Pulmonary artery endothelial cell (primary cell): Measurements from ENCODE around the gene ZSCAN29. TPM values are rescaled to one million over a fixed set of nuclear protein-coding genes. Genes with fewer than 3 reads are reported as not detected.
"Not testable (repeated sequence)": the region's sequence is repeated elsewhere in the genome, so short reads cannot be mapped to it uniquely, and the experiment has no call there.

ENCODE experiments used
- DNase-seq: peaks from one replicate; pipeline ENCODE4 v3.0.0-alpha.2; 2011; ENCODE audit warnings: low read depth, low spot score
- total RNA-seq: library from RNA; depleted of rRNA; stranded (reverse); fragments of >200 nt; gene quantifications from 2 replicates; pipeline ENCODE4 v1.2.3, GENCODE V29; 2014

Gene ZSCAN29
- total RNA-seq, result 14.6 and 23.7 TPM in 2 replicates

DNA sequence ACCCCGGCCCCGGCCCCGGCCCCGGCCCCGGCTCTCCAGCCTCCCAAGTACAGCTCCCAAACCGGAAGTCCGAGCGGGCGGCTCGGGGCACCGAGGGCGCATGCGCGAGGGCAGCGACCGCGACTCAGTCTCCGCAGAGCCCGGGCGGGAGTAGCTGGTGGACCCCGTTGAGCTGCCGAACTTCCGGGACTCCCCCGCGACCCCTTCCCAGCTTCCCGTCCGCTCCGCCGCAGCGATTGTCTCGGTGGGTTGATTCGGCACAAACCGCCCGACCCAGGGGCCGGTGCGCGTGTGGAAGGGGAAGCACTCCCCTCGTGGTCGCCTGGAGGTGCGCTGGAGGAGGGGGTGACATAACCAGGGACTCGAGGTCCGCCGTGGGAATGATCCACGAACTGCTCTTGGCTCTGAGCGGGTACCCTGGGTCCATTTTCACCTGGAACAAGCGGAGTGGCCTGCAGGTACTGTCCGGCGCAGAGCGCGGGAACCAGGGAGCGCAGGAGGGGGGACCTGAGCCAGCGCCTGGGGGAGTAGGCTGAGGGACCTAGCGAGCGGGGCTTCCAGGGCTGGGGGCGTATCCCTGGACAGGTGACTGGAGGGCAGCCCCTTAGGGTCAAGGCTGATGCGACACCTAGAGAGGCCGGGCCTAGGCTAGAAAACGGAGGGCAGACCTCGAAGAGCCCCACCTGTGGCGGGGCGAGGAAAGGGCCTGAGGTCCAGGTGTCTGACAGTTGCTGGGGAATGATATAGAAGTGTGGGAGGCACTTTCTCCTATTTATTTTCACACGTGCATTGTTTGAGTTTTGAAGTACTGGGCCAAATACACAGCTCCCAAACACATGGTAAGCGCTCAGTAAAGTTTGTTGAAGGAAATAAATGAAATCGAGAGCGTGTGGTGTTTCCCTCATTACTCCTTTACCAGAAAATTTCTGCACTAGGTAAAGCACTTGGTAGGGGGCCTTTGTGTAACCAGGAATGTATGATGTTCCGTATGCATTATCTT, at the start of gene ZSCAN29, which contains the start of gene TUBGCP4:
Gene ZSCAN29 (minus strand): TSS at position 69 of the 1,000 bp plus-strand sequence. CDS start 1,130 bp downstream, outside the sequence.
Gene TUBGCP4 (plus strand): TSS at position 127 of the 1,000 bp plus-strand sequence. CDS start 254 bp downstream, at position 381.
- no peak for DNase-seq

- DNase-seq, result no peak
These were observed 49.6 kb upstream of the ZSCAN29 start for GRCh38 chr15:43420435-43420834.

GRCh38 chr15:43414196-43414595, 43.4 kb upstream of the ZSCAN29 start:
- no peak for DNase-seq

GRCh38 chr15:43412096-43412495, 41.3 kb upstream of the ZSCAN29 start:
- DNase-seq, result no peak

GRCh38 chr15:43410572-43411214, 39.9 kb upstream of the ZSCAN29 start:
- no peak for DNase-seq

DNA sequence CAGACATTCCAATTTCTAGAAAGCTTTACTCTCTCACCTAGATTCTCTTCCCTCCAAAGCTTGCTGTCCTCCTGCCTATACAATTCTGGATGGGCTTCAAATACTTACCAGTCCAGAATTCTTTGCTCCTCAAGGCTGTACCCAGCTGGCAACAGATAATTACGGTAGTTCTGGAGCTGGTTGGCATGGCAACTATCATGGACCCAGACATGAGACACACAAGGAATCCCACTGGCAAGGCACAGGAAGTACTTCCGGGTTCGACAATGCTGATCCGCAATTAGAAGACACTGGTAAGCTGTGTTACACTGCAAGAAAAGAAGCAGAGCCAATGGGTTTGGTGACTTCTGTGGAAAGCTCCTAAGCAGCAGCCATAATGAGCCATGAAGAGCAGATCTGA, 37.9 kb upstream of the ZSCAN29 start:
- no peak for DNase-seq

GRCh38 chr15:43406808-43407207, 36.0 kb upstream of the ZSCAN29 start:
- no peak for DNase-seq

DNA sequence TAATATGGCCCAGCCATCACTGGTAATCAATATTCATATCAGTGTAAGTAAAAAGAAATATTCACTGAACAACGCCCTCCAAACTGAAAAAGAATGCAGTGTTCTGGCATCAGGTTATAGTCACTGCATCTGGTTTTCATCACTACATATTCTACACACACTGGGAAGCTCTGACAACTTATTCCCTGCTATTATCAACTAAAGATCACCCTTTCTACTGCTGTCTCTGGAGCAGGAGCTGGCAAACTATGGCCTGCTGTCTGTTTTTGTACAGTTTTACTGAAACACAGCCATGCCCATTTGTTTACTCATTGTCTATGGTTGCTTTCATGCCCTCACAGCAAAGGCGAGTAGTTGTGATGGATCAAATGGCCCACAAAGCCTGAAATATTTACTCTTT, 35.3 kb upstream of the ZSCAN29 start:
- DNase-seq, result no peak

GRCh38 chr15:43404130-43404529, 33.3 kb upstream of the ZSCAN29 start:
- DNase-seq, result no peak

DNA sequence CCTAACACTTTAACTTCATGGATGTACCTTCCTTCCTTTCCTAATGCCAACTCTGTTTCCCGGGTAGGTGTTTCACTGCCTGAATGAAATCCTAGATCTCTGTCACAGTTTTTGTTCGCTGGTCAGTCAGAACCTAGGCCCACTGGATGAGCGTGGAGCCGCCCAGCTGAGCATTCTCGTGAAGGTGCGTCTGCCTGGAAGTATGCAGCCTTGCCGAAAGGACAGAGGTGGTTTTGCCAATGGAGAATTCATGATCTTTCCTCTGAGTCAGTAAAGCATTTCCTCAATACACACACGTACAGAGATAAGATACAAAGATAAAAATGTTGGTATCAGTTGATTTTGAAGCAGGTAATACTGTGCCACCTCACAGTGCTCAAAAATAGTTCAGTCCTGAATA, 32.8 kb upstream of the ZSCAN29 start:
- no peak for DNase-seq

DNA sequence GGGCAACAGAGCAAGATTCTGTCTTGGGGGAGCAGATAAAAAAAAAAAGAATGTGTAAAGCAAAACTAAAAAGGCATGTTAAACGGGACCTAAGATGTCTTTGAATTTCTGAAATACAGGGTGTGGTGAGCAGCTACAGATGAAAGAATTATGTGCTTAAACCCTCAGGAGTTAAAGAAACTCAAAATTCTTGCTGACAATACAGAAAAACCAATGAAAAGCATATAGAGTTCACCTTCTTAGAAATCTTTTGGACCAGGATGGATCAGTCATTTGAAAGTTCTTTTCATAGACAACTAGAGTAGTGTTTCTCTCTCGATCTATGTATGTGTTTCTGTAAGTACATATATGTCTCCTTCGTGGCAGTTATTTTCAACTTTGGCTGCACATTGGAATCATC, 31.4 kb upstream of the ZSCAN29 start:
- no peak for DNase-seq

DNA sequence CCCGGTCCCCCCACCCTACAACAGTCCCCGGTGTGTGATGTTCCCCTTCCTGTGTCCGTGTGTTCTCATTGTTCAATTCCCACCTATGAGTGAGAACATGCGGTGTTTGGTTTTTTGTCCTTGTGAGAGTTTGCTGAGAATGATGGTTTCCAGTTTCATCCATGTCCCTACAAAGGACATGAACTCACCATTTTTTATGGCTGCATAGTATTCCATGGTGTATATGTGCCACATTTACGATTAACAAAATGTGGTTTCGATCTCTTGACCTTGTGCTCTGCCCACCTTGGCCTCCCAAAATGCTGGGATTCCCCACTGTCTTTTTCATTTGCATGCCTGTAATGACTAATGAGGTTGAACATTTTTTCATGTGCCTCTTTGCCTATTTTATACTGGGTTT, 22.7 kb upstream of the ZSCAN29 start:
- not testable (repeated sequence) for DNase-seq

GRCh38 chr15:43390723-43391122, 19.9 kb upstream of the ZSCAN29 start:
- no peak for DNase-seq

GRCh38 chr15:43383070-43383469, 12.2 kb upstream of the ZSCAN29 start:
- no peak for DNase-seq

DNA sequence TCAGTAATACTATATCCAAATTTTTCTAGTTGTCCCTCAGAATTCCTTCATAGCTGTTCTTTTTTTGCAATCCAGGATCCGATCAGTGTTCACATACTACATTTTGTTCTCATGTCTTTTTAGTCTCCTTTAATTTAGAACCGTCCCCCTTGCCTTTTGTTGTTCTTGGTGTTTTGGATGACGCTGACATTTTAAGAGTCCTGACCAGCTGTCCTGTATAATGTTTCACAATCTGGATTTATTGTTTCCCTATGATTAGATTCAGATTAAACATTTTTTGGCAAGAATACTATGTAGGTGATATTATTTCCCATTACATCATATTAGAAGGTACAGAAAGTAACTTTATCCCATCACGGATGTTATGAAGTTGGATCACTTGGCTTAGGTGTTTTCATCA, 11.5 kb upstream of the ZSCAN29 start:
- DNase-seq, result no peak

GRCh38 chr15:43378601-43379000, 7.8 kb upstream of the ZSCAN29 start:
- DNase-seq, result no peak

DNA sequence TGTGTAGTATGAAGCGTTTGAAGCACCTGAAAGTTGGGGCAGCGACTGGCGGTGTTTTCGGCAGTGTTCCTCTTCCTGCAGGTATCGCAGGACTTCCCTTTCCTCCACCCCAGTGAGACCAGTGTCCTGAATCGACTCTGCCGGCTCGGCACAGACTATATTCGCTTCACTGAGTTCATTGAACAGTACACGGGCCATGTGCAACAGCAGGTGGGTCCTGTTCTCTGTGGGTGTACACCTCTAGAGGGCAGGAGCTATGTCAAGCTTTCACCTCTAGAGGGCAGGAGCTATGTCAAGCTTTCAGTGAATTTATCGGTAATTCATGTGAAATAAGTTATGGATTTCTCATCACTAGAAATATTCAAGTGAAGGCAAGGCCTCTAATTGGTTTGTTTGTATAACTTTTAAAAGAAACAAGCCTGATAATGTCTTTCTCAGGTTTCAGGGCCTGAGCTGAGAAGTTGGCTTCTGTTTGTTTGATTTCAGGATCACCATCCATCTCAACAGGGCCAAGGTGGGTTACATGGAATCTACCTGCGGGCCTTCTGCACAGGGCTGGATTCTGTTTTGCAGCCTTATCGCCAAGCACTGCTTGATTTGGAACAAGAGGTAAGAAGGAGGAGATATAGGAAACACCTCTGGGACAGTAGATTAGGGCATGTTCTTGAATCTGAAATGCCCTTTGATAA, 5.3 kb upstream of the ZSCAN29 start:
- no peak for DNase-seq

GRCh38 chr15:43370310-43370974, 401 bp downstream of the ZSCAN29 start:
- no peak for DNase-seq

DNA sequence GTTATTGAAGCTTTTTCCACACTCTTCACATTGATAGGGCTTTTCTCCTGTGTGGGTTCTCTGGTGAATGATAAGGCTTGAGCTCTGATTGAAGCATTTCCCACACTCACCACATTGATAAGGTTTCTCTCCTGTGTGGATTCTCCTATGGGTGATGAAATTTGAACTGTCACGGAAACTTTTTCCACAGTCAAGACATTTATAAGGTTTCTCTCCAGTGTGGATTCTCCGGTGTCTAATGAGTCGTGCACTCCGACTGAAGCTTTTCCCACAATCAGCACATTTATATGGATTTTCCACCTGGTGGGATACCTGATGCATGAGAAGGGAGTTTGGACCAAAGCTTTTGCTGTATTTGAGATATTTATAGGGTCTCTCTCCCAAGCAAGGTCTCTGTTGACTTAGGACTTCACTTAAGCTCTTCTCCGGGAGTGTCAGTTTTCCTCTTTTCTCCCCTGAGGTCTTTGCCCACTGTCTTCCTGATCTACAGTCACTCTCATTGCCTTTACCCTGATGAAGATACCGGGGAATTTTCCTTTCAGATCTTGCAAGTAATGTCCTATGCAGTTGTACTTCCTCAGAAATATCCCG, 9.4 kb downstream of the ZSCAN29 start:
- DNase-seq, result no peak

GRCh38 chr15:43360821-43361220, 10.0 kb downstream of the ZSCAN29 start:
- DNase-seq, result no peak
